PC-3 (cell line): ENCODE measurements around the gene LGI2. TPM values are rescaled to one million over a fixed set of nuclear protein-coding genes. Genes with fewer than 3 reads are reported as not detected.

Experiments
- ATAC-seq: fragments of 200-7000 bp; cut with Tn5 transposase; 2 replicates; pipeline ENCODE4 v1.9.1; 2020; ENCODE audit warnings: mild to moderate bottlenecking, moderate library complexity
- BruUV-seq: library from RNA; stranded (reverse); fragments of 400-500 nt; replicated peaks from 2 replicates; lab custom pipeline; 2021; lab: Mats Ljungman, UMichigan
- CTCF ChIA-PET: fragments of 300-600 bp; sonication (Branson Sonifier 250); formaldehyde crosslinking; loops from one replicate; lab custom pipeline; 2022; ENCODE audit warnings: antibody characterized with exemption; lab: Charles Lee
- POLR2A ChIA-PET: fragments of 300-600 bp; sonication (Branson Sonifier 250); formaldehyde crosslinking; loops from one replicate; lab custom pipeline; 2022; ENCODE audit warnings: antibody characterized with exemption; ENCODE audit not compliant: unreplicated experiment; lab: Charles Lee
- DNase-seq: peaks from one replicate; pipeline ENCODE4 v3.0.0-alpha.2; 2015
- H2AFZ ChIP-seq: fragments of 300-600 bp; sonication (generic); 2 replicates; pipeline ENCODE4 v1.6.0; 2016; ENCODE audit warnings: antibody characterized with exemption, low read length
- H3F3A ChIP-seq: fragments of 300-600 bp; sonication (generic); one replicate; pipeline ENCODE4 v1.6.0; 2017; ENCODE audit warnings: antibody characterized with exemption, low read length, control low read depth, mild to moderate bottlenecking; ENCODE audit not compliant: unreplicated experiment
- H3K27ac ChIP-seq: fragments of 300-600 bp; sonication (generic); 2 replicates; pipeline ENCODE4 v1.5.1; 2016; ENCODE audit warnings: mild to moderate bottlenecking, low read length
- H3K27me3 ChIP-seq: fragments of 300-600 bp; sonication (generic); 2 replicates; pipeline ENCODE4 v1.6.1; 2016; ENCODE audit warnings: low read length, mixed read lengths
- H3K36me3 ChIP-seq: fragments of 300-600 bp; sonication (generic); 2 replicates; pipeline ENCODE4 v1.6.1; 2016; ENCODE audit warnings: low read depth, mixed run types, low read length, mixed read lengths
- H3K4me1 ChIP-seq: fragments of 300-600 bp; sonication (generic); 2 replicates; pipeline ENCODE4 v1.5.1; 2016; ENCODE audit warnings: low read length; ENCODE audit not compliant: insufficient read depth
- H3K4me2 ChIP-seq: fragments of 300-600 bp; sonication (generic); 2 replicates; pipeline ENCODE4 v1.6.0; 2016; ENCODE audit warnings: low read length
- H3K4me3 ChIP-seq: fragments of 300-600 bp; sonication (generic); 2 replicates; pipeline ENCODE4 v1.5.1; 2016; ENCODE audit warnings: mild to moderate bottlenecking, low read length, mixed read lengths
- H3K79me2 ChIP-seq: fragments of 300-600 bp; sonication (generic); 2 replicates; pipeline ENCODE4 v1.6.1; 2017; ENCODE audit warnings: low read length, mixed read lengths
- H3K9ac ChIP-seq: fragments of 300-600 bp; sonication (generic); 2 replicates; pipeline ENCODE4 v1.6.0; 2016; ENCODE audit warnings: mild to moderate bottlenecking, low read length
- H3K9me2 ChIP-seq: fragments of 300-600 bp; sonication (generic); replicated peaks from 2 replicates; pipeline ENCODE4 v1.6.1; 2016; ENCODE audit warnings: mixed run types, low read length, mixed read lengths
- H3K9me3 ChIP-seq: fragments of 300-600 bp; sonication (generic); 2 replicates; pipeline ENCODE4 v1.6.1; 2016; ENCODE audit warnings: low read length, mixed read lengths
- H4K20me1 ChIP-seq: fragments of 300-600 bp; sonication (generic); 2 replicates; pipeline ENCODE4 v1.6.1; 2016; ENCODE audit warnings: low read length, mixed read lengths
- EZH2 ChIP-seq: fragments of 300-600 bp; sonication (generic); IDR thresholded peaks from one replicate; pipeline ENCODE4 v1.6.1; 2017; ENCODE audit warnings: antibody characterized with exemption, mild to moderate bottlenecking, low read length; ENCODE audit not compliant: unreplicated experiment
- EZH2phosphoT487 ChIP-seq: fragments of 300-600 bp; sonication (generic); IDR thresholded peaks from 2 replicates; pipeline ENCODE4 v1.6.1; 2018; ENCODE audit warnings: mild to moderate bottlenecking, antibody characterized with exemption, low read length, borderline replicate concordance
- intact Hi-C: fragments of 100-400 bp; cut with micrococcal nuclease; formaldehyde crosslinking; loops from 2 replicates; pipeline ENCODE4 v1.9.0; 2023
- total RNA-seq: library from RNA; depleted of rRNA; stranded (reverse); fragments of >200 nt; gene quantifications from 2 replicates; pipeline ENCODE4 v1.2.3, GENCODE V29; 2014
- TF ChIP-seq, protein P1 (sequence below): fragments of 300-600 bp; sonication (generic); conservative IDR thresholded peaks from 2 replicates; pipeline ENCODE4 v1.5.1; 2017; ENCODE audit warnings: antibody characterized with exemption, low read depth, mild to moderate bottlenecking, low read length

Gene LGI2
- total RNA-seq, 1 experiment from 2014 or later = 0.18 TPM

DNA sequence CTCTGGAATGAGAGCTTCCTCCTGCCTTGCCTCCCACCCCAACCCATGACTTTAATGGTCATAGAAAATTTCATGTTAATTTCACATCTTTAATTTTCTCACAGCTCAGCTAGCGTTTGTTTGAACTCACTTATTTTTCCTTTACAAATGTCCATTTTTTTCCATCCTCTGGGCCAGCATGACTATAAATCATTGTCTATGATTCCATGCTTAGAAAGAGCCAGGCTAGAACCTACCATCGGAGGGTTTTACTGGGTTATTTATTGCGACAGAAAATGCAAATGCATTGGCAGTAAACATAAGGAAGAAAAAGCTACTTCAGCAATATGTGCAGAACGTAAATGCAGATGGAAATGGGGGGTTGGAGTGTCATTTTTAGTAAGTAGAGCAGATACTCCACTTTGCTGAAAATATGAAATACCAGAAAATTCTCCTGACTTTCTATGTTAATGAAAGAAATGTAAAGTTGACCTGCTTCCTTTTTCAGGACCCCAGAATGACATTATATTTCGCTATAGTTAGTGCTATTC, 37.1 kb downstream of the LGI2 start:
- DNase-seq (no peak), ATAC-seq (no peak)
- Histone ChIP-seq H3F3A (no peaks in the 10 kb centered on the region), H3K27me3 (no peaks in the 10 kb centered on the region), H3K9me2 (no peaks in the 10 kb centered on the region), H3K36me3 (no peaks in the 10 kb centered on the region), H3K4me1 (no peaks in the 10 kb centered on the region), H3K79me2 (no peaks in the 10 kb centered on the region), H3K27ac (no peak overlapping the region), H4K20me1 (no peaks in the 10 kb centered on the region), H2AFZ (no peak overlapping the region), H3K4me3 (no peak overlapping the region), H3K9ac (no peak overlapping the region), H3K9me3 (no peaks in the 10 kb centered on the region), H3K4me2 (no peak overlapping the region)
- BruUV-seq = no TSS peak
- intact Hi-C loops = loop anchor here (10.0 kb wide), 1 partner anchor 371 kb away; no protein-coding TSS in a partner anchor
- ChIA-PET CTCF (no interaction called here), POLR2A (no interaction called here)
- TF ChIP-seq EZH2phosphoT487 = no peak

DNA sequence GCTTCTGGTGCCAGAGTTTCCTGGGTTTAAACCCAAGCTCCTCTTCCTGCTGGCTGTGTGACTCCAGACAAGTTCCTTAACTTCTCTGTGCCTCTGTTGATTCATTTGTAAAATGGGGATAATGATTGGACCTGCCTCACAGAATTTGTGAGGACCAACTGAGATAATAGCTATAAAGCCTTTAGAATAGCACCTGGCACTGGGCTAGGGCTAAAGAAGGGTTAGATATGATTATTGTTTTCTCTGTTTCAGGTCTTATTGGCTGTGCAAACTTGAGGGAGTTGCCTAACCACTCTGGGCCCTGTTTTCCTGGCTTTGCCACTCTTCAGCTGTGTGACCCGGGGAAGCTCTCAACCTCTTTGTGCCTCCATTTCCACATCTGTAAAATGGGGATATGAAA, 37.8 kb downstream of the LGI2 start:
- ChIA-PET CTCF (no interaction called here), POLR2A (no interaction called here)
- no peaks in the 10 kb centered on the region for H4K20me1 ChIP-seq
- H3K79me2 ChIP-seq = no peaks in the 10 kb centered on the region
- H3K27ac ChIP-seq = no peak overlapping the region
- no peaks in the 10 kb centered on the region for H3F3A ChIP-seq
- H3K4me1 ChIP-seq = no peaks in the 10 kb centered on the region
- H3K9me2 ChIP-seq = no peaks in the 10 kb centered on the region
- no peaks in the 10 kb centered on the region for H3K27me3 ChIP-seq
- H3K4me2 ChIP-seq = no peak overlapping the region
- BruUV-seq = no TSS peak
- no peak overlapping the region for H3K4me3 ChIP-seq
- intact Hi-C loops = loop anchor here (10.0 kb wide), 1 partner anchor 372 kb away; no protein-coding TSS in a partner anchor
- TF ChIP-seq EZH2 (no peak), EZH2phosphoT487 (no peak)
- TF ChIP-seq, protein P1, sequence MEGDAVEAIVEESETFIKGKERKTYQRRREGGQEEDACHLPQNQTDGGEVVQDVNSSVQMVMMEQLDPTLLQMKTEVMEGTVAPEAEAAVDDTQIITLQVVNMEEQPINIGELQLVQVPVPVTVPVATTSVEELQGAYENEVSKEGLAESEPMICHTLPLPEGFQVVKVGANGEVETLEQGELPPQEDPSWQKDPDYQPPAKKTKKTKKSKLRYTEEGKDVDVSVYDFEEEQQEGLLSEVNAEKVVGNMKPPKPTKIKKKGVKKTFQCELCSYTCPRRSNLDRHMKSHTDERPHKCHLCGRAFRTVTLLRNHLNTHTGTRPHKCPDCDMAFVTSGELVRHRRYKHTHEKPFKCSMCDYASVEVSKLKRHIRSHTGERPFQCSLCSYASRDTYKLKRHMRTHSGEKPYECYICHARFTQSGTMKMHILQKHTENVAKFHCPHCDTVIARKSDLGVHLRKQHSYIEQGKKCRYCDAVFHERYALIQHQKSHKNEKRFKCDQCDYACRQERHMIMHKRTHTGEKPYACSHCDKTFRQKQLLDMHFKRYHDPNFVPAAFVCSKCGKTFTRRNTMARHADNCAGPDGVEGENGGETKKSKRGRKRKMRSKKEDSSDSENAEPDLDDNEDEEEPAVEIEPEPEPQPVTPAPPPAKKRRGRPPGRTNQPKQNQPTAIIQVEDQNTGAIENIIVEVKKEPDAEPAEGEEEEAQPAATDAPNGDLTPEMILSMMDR = no peak
- no peaks in the 10 kb centered on the region for H3K9me3 ChIP-seq
- DNase-seq = no peak
- H2AFZ ChIP-seq = no peak overlapping the region
- ATAC-seq = no peak
- no peak overlapping the region for H3K9ac ChIP-seq
- H3K36me3 ChIP-seq = no peaks in the 10 kb centered on the region

DNA sequence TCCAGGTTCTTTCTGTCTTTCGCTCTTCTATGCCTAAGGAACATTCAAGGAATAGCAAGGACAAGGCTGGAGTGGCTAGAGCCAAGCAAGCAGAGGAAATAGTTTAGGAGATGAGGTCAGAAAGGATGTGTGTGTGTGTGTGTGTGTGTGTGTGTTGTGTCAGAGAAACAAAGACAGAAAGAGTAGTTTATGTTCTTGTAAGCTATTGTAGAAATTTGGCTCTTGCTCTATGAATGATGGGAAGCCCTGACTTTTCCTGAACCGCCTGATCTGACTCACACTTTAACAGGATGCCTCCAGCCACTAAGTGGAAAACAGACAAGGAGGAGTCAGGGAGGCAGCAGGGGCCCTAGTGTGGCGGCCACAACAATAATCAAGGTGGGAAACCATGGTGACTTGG, 39.7 kb downstream of the LGI2 start:
- DNase-seq (peak; percentile 16), ATAC-seq (peak; percentile 31; the same call in 1 of the 2 replicates)
- ChIA-PET POLR2A (no interaction called here), CTCF (no interaction called here)
- Histone ChIP-seq H3K79me2 (no peaks in the 10 kb centered on the region), H3K36me3 (no peaks in the 10 kb centered on the region), H3K27me3 (no peaks in the 10 kb centered on the region), H3K4me1 (no peaks in the 10 kb centered on the region), H4K20me1 (no peaks in the 10 kb centered on the region), H2AFZ (no peak overlapping the region), H3K9ac (no peak overlapping the region), H3K9me2 (no peaks in the 10 kb centered on the region), H3K4me3 (no peak overlapping the region), H3K9me3 (no peaks in the 10 kb centered on the region), H3K4me2 (no peak overlapping the region), H3F3A (no peaks in the 10 kb centered on the region), H3K27ac (no peak overlapping the region)
- BruUV-seq = no TSS peak
- intact Hi-C loops = loop anchor here (10.0 kb wide), 1 partner anchor 374 kb away; no protein-coding TSS in a partner anchor
- TF ChIP-seq, protein P1 = no peak
- TF ChIP-seq EZH2 (no peak), EZH2phosphoT487 (no peak)
